HG02938 (cell line): ENCODE data around the gene L3MBTL4.
"Not testable (repeated sequence)": the region's sequence is repeated elsewhere in the genome, so short reads cannot be mapped to it uniquely, and the experiment has no call there.

Source experiments
- ATAC-seq: cut with Tn5 transposase; IDR thresholded peaks from one replicate; pipeline ENCODE4 v1.9.1; 2021; ENCODE audit warnings: mild to moderate bottlenecking, moderate library complexity; ENCODE audit not compliant: unreplicated experiment

The L3MBTL4 gene

DNA sequence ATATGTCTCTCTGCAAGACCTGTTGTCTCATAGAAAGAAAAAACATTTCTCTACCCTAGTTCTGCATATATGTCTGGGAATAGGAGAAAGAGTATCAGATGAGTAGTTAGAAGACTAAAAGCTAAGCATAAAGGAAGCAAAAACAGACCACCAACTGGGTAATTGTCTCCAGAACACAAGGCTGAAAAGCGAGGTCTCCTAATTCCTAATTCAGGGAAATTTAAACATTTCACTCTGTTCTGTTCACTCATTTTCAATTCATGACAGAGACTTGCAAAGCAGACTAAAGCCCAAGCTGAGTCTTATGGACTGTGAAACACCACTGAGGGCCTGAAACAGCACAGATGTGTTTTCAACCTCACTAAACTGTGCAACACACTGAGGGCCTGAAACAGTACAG lies 294.9 kb downstream of the L3MBTL4 start:
- no peak for ATAC-seq

- ATAC-seq: no peak
Observed at GRCh38 chr18:6118080-6118479, 296.6 kb downstream of the L3MBTL4 start.

DNA sequence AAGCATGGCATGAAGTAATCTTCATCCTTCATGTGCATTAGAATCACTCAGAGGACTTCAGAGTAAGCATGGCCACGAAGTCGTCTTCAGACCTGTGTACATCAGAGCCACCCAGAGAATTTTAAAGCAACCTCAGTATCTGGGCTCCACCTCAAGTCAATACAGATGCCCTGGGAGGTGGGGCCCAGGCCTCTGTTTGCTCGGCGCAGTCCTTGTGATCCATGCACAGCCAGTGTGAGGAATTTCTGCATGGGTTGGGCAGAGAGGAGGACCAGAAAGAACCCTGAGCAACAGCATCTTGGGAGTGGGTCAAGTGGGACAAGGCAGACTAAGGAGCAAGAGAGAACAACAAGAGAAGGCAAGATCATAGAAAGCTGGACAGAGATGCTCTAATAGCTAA lies 299.0 kb downstream of the L3MBTL4 start:
- no peak for ATAC-seq

- no peak for ATAC-seq
Observed at GRCh38 chr18:6113650-6114049, 301.1 kb downstream of the L3MBTL4 start.

DNA sequence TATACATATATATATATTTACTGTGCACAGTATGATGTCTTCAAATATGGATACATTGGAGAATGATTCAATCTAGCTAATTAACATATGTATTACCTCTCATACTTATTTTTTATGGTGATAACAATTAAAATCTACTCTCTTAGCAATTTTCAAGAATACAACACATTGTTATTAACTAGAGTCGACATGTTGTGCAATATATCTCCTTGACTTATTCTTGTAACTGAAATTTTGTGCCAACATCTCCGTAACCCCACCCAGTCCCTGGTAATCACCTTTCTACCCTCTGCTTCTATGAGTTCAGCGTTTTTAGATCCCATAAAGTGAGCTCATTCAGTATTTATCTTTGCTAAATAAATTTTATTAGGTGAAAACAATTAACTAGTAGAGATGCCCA lies 303.0 kb downstream of the L3MBTL4 start:
- ATAC-seq: no peak

GRCh38 chr18:6109743-6110142 lies 305.0 kb downstream of the L3MBTL4 start:
- no peak for ATAC-seq

DNA sequence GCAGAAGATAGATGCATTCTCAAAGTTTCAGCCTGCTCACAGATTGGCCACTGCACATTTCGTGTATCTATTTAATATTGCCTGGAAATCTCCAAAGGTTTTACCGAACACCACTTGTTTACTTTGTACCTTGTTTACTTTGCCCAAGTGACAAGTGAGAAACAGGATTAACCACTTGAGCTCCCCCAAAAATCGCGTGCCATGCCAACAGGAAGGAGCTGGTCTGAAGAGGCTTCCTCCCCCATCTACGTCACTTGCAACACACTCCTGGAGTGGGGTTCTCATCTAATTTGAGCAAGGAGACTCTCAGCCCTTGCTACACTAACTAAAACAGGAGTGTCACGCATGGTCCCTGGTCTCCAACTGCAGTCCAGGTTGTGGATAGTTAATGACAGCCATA lies 306.9 kb downstream of the L3MBTL4 start:
- no peak for ATAC-seq

DNA sequence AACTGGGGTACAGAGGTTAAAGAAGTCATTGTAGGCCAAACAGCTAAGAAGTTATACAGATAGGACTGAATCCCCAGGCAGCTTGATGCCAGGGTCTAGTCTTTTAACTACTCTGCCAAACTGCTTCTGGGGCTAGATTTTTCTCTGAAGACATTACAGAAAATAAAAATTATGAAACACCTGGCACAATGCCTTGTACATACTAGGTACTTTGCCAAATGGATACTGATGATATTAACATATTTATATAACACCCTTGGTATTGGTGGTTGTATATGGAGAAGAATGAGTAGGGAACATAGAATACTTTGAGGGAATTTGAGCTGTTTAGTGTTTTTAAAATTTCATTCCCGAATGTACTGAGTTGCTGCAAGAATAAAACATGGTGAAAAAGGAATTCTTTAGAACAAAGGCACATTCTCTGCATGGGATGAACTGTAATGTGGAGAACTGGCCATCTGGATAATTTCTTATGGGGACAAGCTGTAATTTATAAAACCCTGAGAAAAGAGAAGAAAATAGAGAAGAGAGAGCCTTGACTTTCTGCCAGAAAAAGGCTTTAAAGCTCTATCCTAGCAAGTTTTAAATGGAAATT lies 308.5 kb downstream of the L3MBTL4 start:
- no peak for ATAC-seq

DNA sequence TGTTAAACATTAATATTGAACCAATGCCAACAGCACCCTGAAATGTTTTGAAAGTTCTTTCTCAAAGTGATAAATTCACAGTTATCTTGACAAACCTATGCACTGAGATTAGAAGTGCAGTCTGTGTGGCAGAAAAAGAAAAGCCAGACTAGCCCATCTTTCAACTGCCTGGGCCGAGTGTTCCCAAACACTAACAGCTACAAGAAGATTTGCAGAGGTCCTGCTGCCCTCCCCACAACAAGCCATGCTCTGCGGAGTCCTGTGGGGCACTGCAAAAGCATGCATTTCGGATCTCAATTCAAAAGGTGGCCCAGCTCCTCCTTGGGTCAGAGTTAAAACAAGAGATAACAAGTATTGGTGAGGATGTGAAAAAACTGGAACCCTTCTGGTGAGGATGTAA lies 311.0 kb downstream of the L3MBTL4 start:
- ATAC-seq: no peak

GRCh38 chr18:6096730-6097129 lies 318.0 kb downstream of the L3MBTL4 start:
- no peak for ATAC-seq

- no peak for ATAC-seq
Observed at GRCh38 chr18:6088432-6088831, 326.3 kb downstream of the L3MBTL4 start.

DNA sequence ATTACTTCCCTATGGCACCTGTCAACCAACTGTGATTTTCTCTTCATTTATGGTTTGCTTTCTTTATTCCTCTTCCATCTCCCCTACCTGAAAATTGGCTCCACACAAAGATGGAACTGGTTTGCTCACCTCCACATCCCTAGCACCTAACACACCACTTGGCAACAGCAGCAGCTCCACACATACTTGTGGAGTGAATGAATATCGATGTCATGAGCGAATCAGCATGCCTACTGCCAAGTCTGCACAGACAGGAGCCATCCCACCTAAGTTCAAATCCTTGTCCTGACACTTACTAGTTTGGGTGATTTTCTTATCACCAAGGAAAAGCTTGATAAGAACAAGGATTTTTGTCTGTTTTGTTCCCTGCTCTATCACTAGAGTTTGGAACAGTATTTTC lies 328.0 kb downstream of the L3MBTL4 start:
- no peak for ATAC-seq

DNA sequence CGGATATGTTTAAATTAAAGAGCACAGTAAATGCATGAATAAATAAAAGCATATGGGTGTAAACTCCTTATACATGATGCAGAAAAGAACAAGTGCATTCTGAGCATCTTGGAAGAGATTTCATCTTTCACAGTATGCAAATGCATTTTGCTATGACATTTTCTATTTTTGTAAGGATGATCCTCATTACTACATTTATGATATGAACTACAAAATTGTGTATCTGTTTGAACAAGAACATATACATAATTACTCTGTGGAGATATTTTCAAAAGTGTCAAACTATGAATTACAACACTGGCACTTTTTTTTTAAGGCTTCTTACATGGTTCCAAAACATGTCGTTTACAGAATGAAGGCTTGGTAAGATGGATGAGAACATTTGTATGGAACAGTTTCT lies 335.3 kb downstream of the L3MBTL4 start:
- ATAC-seq: no peak

GRCh38 chr18:6078877-6079276 lies 335.8 kb downstream of the L3MBTL4 start:
- ATAC-seq: no peak

GRCh38 chr18:6072423-6072822 lies 342.3 kb downstream of the L3MBTL4 start:
- ATAC-seq: not testable (repeated sequence)

GRCh38 chr18:6069539-6069938 lies 345.2 kb downstream of the L3MBTL4 start:
- ATAC-seq: no peak

GRCh38 chr18:6069103-6069502 lies 345.6 kb downstream of the L3MBTL4 start:
- no peak for ATAC-seq

DNA sequence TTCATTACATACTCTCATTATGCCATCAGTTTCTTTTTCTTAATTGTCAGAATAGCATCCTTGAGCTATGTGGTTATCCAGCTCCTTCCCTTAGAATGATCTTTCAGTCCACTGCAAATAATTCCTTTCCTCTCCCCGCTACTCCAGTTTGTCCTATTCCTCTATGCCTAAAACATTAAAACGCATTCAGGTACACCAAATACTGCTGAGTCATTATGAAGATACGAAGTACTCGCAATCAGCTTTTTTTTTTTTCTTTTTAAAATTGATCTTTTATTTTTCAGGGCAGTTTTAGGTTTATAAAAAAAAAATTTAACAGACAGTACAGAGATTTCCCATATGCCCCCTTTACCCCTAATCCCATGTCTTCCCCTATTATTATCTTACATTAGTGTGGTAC lies 354.6 kb downstream of the L3MBTL4 start:
- no peak for ATAC-seq

DNA sequence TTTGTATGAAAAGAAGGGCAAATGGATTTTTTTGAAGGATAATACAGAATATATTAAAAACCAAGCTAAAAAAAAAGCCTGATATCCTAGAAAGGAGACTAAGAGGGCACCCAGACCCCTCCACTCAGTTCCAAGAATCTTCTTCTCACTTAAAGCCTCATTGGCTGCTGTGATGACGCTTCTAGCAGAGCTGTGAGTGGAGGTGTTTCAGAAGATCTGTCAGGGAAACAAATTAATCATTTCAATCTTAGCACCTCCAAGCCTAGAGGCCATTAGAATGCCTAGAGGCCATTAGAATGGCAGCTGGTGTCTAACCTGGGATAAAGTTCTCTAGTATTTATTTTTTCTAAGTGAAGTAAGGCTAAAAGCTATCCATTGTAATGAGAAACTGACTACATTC lies 355.2 kb downstream of the L3MBTL4 start:
- ATAC-seq: no peak

GRCh38 chr18:6058941-6059340 lies 355.8 kb downstream of the L3MBTL4 start:
- no peak for ATAC-seq

GRCh38 chr18:6057604-6058003 lies 357.1 kb downstream of the L3MBTL4 start:
- ATAC-seq: no peak

- no peak for ATAC-seq
Observed at GRCh38 chr18:6056171-6056910, 358.4 kb downstream of the L3MBTL4 start.

DNA sequence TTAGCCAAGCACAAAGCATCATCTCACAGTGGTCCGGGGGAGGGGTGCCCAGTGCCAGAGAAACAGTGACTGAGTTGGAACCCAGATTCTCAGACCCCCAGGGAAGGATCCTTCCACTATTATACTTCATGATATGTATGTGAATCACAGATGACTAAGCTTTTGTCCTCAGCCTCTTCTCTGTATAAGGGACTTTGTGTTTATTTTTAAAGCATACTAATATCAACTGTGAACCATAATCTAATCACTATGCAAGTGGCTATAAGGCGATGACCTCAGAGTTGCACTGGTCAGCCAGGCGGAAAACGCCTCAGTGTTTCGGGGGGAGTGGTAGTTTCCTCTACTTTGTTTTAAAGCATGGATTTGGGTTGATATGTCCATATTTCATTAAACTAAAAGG lies 359.0 kb downstream of the L3MBTL4 start:
- no peak for ATAC-seq
